ENCODE results near the gene RAI14. TPM values are rescaled to one million over a fixed set of nuclear protein-coding genes. Genes with fewer than 3 reads are reported as not detected.
"Not testable (repeated sequence)": the region's sequence is repeated elsewhere in the genome, so short reads cannot be mapped to it uniquely, and the experiment has no call there.

The RAI14 gene
- total RNA-seq, 1 donor from 2014 or later: 147 TPM

GRCh38 chr5:34692786-34693185 lies 36.7 kb downstream of the RAI14 start:
- intact Hi-C loops (cut with DNase I): no loop called here
- no peak for DNase-seq (ENCODE audit: low spot score)
- no peak for ATAC-seq

GRCh38 chr5:34694012-34694411 lies 37.9 kb downstream of the RAI14 start:
- DNase-seq (ENCODE audit: low spot score): no peak
- no peak for ATAC-seq
- intact Hi-C loops (cut with DNase I): no loop called here

- intact Hi-C loops (cut with DNase I): no loop called here
- ATAC-seq (peak; percentile 48), DNase-seq (ENCODE audit: low spot score) (no peak)
Observed at GRCh38 chr5:34694685-34695084, 38.6 kb downstream of the RAI14 start.

GRCh38 chr5:34695275-34696027 lies 39.3 kb downstream of the RAI14 start:
- DNase-seq (ENCODE audit: low spot score) (no peak), ATAC-seq (peak; percentile 80)
- intact Hi-C loops (cut with DNase I): no loop called here

- intact Hi-C loops (cut with DNase I): no loop called here
- ATAC-seq (no peak), DNase-seq (ENCODE audit: low spot score) (no peak)
Observed at GRCh38 chr5:34697308-34698108, 41.4 kb downstream of the RAI14 start.

GRCh38 chr5:34698109-34698419 lies 41.9 kb downstream of the RAI14 start:
- ATAC-seq (no peak), DNase-seq (ENCODE audit: low spot score) (no peak)
- intact Hi-C loops (cut with DNase I): no loop called here

- no peak for DNase-seq (ENCODE audit: low spot score)
- intact Hi-C loops (cut with DNase I): no loop called here
- ATAC-seq: no peak
Observed at GRCh38 chr5:34698754-34699153, 42.6 kb downstream of the RAI14 start.

GRCh38 chr5:34699155-34700077 lies 43.3 kb downstream of the RAI14 start:
- no peak for ATAC-seq
- DNase-seq (ENCODE audit: low spot score): no peak
- intact Hi-C loops (cut with DNase I): no loop called here

GRCh38 chr5:34700078-34700452 lies 43.9 kb downstream of the RAI14 start:
- intact Hi-C loops (cut with DNase I): no loop called here
- ATAC-seq (no peak), DNase-seq (ENCODE audit: low spot score) (no peak)

- ATAC-seq; DNase-seq (ENCODE audit: low spot score); intact Hi-C loops (cut with DNase I): not testable (repeated sequence)
Observed at GRCh38 chr5:34701442-34701841, 45.3 kb downstream of the RAI14 start.

GRCh38 chr5:34703767-34704713 lies 47.9 kb downstream of the RAI14 start:
- intact Hi-C loops (cut with DNase I): no loop called here
- ATAC-seq: no peak
- DNase-seq (ENCODE audit: low spot score): no peak

- intact Hi-C loops (cut with DNase I): no loop called here
- no peak for ATAC-seq
Observed at GRCh38 chr5:34706084-34706483, 50.0 kb downstream of the RAI14 start.

GRCh38 chr5:34707451-34708107 lies 51.5 kb downstream of the RAI14 start:
- no peak for ATAC-seq
- intact Hi-C loops (cut with DNase I): no loop called here
- no peak for DNase-seq (ENCODE audit: low spot score)

More at GRCh38 chr5:34706084-34706483, 50.0 kb downstream of the RAI14 start:
- no peak for DNase-seq (ENCODE audit: low spot score)

- DNase-seq (ENCODE audit: low spot score) (no peak), ATAC-seq (no peak)
- intact Hi-C loops (cut with DNase I): no loop called here
Observed at GRCh38 chr5:34708777-34709176, 52.6 kb downstream of the RAI14 start.

GRCh38 chr5:34709861-34710673 lies 53.9 kb downstream of the RAI14 start:
- DNase-seq (ENCODE audit: low spot score) (no peak), ATAC-seq (peak; percentile 31)
- intact Hi-C loops (cut with DNase I): no loop called here

GRCh38 chr5:34712565-34712964 lies 56.4 kb downstream of the RAI14 start:
- DNase-seq (ENCODE audit: low spot score) (no peak), ATAC-seq (no peak)
- intact Hi-C loops (cut with DNase I): no loop called here

- DNase-seq (ENCODE audit: low spot score) (no peak), ATAC-seq (no peak)
- intact Hi-C loops (cut with DNase I): no loop called here
Observed at GRCh38 chr5:34715711-34716110, 59.6 kb downstream of the RAI14 start.
